Fibroblast of peridontal ligament (primary cell): ENCODE data around the gene SPOCK2.
"Not testable (repeated sequence)": the region's sequence is repeated elsewhere in the genome, so short reads cannot be mapped to it uniquely, and the experiment has no call there.

Experiments used
- DNase-seq: peaks from one replicate; pipeline ENCODE4 v3.0.0-alpha.2; 2010; ENCODE audit errors: extremely low read depth

SPOCK2 gene

DNA sequence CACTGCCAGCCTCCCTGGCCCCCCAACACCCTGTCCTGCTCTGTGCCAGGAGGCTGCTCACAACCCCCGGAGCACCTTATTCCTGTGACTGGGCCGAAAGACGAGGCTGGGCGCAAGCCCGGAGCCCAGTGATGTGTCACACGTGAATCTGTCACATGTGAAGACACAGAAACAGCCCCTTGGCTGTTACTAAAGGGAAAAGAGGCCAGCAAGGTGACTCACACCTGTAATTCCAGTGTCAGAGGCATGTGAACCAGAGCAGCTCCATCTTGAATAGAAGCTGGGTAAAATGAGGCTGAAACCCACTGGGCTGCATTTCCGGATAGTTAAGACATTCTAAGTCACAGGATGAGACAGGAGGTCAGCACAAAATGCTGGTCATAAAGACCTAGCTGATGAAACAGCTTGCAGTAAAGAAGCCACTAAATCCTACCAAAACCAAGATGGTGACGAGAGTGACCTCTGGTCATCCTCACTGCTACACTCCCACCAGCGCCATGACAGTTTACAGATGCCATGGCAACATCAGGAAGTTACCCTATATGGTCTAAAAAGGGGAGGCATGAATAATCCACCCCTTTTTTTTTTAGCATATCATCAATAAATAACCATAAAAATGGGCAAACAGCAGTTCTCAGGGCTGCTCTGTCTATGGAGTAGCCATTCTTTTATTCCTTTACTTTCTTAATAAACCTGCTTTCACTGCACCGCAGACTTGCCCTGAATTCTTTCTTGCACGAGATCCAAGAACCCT lies 55.8 kb downstream of the SPOCK2 start:
- not testable (repeated sequence) for DNase-seq

DNA sequence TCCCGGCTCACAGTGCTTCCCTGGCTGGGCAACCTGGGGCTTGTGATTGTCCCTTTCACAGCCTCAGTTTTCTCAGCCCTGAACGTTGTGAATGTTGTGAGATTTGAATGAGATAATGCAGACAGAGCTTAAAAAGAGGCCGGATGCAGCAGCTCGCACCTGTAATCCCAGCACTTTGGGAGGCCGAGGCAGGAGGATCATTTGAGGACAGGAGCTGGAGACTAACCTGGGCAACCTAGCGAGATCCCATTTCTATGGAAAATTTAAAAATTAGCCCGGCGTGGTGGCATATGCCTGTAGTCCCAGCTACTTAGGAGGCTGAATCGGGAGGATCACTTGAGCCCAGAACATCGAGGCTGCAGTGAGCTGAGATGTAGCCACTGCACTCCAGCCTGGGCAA lies 56.6 kb downstream of the SPOCK2 start:
- no peak for DNase-seq

DNA sequence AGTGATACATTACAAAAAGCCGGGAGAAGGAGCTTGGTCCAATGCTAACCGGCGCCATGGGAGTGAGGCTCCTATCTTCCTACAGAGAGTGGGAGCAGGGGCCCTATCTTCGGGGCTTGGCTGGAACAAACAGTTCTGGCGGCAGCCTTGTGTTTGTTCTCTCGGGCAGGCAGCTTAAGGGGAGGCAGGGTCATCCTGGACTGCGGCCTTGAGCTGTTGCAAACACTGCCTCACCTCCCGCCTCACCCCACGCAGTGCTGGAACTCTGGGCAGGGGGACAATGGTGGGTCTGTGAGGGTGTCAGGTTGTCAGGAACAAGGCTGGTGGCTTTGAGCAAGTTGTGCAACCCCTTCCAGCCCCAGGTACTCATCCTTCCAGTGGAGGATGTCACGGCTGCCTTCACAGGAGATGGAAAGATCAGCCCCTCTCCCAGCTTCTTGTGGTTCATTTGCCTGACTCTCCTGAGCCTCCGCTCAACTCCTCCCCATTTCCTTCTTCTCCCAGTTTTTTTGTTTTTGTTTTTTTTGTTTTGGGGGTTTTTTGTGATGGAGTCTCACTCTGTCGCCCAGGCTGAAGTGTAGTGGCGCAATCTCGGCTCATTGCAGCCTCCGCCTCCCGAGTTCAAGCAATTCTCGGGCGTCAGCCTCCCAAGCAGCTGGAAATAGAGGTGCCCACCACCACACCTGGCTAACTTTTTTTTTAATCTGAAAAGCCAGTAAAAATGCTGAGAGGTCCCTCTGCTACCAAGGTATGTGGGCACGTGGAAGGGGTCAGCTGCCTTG lies 57.4 kb downstream of the SPOCK2 start:
- no peak for DNase-seq

DNA sequence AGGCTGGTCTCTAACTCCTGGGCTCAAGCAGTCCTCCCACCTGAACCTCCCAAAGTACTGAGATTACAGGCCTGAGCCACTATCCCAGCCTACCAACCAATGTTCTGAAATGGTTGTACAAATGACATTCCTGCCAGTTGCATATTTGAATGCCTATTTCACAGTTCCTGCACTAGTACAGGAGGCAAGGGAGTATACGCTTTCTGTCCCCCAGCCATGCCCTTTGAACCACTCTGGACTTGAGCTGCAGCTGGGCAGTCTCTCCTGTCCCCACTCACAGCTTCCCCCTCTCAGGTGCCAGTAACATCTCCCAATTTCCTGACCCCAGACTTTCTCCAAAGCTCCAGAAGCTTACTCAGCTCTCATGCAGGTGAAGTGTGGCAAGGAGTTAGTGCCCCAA lies 58.9 kb downstream of the SPOCK2 start:
- DNase-seq = no peak

DNA sequence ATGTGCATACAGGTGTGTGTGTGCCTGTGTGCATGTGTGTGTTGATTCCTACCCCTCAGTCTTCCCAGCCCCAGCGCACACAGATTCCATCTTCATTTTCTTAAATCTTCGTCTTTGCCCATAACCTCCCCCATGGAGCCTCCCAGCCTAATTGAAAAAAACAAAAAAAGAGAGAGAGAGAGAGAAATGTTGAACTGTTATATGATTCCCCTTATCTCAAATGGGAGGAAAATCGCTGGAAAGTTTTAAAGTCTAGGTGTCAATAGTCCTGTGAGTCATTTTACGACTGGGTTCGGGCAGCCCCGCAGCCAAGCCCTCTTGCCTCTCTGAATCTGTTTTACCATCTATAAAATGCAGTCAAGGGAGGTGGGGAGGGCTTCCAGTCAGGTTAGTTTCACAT lies 60.9 kb downstream of the SPOCK2 start:
- DNase-seq = no peak

DNA sequence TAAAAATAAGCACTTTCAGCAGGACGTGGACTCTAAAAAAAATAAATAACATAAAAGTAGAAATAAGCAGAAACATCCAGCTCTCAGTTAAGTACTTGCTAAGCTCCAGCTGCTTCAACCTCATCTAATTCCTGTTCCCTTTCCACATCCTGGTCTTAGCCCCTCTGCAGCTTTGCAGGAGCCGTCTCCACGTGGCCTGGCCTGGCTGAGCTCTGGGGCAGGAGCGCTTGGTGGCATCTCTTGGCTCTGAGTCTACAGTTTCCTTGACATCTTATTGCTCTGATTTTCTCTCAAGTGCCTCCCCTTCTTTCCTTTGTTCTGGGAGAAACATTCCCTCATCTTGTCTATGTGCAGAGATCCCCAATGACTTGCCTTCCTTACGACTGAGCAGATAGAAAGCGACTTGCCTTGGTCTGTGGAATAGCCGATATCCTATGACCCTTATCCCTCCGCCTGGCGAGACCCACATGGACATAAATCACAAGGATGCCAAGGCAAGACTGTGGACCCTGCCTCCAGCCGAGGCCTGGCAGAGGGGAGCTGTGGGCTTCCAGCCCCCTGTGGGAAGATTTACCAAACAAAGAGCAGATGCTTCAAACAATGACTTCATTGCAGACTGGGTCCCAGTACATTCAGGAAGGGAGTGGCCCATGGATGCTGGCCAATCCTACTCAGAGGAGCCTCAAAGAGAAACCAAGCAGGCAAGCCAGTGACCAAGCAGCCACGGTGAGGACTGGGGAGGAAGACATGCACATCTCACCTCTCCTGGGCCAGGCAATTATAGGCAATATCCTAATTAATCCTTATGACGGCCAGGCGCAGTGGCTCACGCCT lies 61.9 kb downstream of the SPOCK2 start:
- DNase-seq = peak; percentile 59

DNA sequence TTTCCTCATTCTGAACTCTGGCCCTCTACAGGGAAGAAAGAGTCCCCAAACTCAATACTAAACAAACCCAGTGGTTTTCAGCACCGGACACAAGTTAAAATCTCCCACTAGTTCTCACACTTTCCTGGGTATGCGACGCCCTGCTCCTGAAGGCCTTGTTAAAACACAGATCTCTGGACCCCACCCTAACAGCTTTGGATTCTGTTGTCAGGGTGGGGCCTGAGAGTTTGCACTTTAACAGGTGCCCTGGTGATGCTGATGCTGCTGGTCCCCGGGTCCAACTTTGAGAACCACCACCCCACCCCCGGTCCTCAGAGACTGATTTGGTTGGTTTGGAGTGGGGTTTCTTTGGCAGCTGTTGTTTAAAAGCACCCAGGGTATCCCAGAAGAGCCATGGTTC lies 62.5 kb downstream of the SPOCK2 start:
- DNase-seq = no peak

DNA sequence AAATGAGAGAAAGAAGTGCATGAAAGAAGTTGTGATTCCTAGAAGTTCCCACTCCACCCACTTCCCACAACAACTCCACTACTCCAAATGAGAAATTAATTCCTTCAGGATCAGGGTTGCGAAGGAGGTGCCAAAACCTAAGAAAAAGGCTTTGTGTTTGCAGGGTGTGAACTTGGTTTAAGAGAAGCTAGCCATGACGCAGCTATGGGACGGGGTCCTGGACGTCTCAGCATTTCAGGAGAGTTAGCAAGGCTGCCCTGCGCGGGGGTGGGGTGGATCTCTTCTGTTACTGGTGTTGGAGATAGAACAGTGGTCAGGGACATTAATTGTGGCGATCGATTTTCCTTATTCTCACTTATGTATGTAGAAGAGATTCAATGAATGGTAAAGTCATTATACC lies 63.0 kb downstream of the SPOCK2 start:
- no peak for DNase-seq

DNA sequence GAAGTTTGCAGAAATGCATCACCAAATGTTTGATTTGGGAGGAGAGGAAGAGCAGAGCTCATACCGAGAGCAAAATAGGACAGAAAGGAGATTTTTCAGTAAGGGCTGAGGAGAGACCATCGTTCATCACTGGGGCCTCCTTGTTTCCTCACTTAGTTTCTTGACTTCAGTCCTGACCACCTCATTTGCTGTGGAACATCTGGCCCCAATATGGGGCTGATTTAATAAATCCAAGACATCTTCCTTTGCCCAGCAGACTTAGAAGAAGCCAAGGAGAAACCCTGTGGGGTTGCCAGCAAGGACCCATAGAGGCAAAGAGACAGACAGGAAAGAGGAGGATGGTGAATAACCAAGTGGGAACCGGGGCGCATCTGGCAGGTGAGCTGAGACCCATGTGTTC lies 63.8 kb downstream of the SPOCK2 start:
- DNase-seq = no peak

DNA sequence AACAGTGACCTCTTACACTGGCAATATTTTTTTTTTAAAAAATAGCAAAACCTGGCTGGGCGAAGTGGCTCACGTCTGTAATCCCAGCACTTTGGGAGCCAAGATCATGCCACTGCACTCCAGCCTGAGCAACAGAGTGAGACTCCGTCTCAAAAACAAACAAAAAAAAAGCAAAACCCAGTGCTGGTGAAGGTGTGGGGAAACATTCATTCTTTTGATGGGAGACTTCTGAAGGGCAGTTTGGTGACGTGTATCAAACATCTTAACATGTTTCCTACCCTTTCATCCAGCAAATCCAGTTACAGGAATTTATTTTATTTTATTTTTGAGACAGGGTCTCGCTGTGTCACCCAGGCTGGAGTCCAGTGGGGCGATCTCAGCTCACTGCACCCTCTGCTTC lies 66.1 kb downstream of the SPOCK2 start:
- no peak for DNase-seq

DNA sequence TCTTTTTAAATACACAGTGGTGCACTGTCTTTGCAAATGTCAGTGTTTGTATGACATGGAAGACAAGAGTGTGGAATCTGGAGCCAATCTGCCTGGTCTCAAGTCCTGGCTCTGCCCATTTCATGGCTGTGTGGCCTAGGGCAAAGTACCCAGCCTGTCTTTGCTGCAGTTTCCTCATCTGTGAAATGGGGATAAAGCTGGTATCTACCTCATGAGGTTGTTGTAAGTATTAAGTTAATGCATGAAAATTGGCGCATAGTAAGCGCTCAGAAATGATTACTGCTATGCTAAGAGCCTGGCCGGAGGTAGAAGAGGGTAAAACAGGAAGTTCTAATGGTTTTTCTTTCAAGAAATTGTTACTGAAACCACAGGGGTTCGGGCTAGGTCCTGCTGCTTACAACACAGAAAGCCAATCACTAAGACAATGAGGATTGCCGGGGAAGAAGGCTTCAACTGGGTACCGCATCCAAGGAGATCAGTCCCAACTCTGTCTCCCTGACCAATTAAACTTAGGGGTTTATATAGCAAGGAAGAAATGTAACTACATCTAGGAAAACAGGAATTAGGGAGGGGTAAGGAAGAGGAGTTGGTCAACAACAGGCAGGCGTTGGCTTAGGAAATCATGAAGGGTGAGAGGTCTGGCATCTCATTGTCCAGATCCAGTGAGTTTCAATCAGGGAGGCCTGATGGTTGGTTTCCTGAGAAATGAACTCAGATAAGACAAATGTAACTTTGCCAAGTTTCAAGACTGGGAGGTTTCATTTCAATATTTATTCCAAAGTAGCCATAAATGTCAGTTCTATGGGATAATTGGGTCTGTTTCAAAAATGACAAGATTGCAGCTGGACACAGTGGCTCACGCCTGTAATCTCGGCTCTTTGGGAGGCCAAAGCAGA lies 67.2 kb downstream of the SPOCK2 start:
- no peak for DNase-seq

DNA sequence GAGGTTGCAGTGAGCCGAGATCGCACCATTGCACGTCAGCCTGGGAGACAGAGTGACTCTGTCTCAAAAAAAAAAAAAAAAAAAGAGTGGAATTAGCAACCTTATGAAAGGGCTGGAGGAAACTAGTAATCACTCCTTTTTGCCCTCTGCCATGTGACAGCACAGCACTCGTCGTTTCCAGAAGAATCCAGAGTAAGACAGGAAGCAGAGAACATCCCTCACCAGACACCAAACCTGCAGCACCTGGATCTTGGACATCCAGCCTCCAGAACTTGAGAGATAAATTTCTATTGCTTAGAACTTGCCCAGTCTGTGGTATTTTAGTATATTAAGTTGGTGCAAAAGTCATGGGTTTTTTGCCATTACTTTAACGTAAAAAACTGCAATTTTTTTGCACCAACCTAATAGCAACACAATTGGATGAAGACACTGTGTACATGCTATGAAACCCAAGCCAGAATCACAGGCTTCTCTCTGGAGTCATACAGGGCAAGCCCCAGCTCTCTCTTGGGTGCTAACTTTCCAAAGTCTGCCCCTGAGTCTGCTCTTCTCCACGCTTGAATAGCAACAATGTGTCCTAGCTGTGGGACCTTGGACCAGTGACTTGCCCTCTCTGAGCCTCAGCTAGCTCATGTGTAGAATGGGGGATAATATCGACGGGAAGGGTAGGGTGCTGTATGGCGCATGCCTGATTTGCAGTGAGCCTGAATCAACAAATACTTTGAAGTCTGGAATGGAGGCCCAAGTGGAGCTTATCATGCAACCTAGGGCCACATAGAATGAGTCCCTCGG lies 69.1 kb downstream of the SPOCK2 start:
- no peak for DNase-seq

DNA sequence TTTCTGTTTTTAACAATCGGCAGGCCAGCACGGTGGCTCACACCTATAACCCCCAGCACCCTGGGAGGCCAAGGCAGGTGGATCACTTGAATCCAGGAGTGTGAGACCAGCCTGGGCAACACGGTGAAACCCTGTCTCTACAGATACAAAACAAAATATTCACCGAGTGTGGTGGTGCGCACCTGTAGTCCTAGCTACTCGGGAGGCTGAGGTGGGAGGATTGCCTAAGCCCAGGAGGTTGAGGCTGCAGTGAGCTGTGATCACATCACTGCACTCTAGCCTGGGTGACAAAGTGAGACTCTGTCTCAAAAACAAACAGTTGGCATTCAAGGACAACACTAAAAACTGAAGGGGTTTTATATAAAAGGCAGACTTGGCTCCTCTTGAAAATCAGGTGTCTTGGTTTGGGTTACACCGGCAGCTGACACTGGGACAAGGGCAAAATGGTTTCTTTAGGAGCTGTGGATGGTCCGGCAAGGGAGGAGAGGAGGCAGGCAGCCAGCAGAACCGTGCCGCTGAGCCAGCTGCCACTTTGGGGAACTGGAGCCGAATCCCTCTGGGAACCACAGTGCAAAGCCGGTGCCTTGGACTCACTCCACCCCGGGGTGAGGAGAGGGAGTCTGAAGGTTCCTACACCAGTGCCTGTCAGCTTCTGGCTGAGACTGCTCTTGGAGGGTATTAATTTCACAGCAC lies 71.6 kb downstream of the SPOCK2 start:
- DNase-seq = no peak

DNA sequence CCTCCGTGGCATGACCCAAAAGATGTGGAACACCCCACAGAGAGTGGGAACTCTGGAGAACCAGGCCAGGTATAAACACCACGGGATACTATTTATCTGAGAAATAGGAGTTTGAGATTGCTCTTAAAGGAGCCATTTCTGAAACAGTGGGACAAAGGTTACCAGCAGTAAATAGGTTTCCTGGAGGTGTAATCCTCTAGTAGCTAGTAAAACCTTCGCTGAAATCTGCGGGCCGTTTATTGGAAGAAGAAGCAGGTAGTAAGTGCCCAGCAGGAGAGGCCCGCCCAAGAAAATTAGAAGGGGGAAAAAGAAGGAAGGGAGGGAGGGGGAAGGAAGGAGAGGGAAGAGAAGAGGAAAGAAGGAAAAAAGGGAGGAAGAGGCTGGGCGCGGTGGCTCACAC lies 72.5 kb downstream of the SPOCK2 start:
- DNase-seq = no peak

DNA sequence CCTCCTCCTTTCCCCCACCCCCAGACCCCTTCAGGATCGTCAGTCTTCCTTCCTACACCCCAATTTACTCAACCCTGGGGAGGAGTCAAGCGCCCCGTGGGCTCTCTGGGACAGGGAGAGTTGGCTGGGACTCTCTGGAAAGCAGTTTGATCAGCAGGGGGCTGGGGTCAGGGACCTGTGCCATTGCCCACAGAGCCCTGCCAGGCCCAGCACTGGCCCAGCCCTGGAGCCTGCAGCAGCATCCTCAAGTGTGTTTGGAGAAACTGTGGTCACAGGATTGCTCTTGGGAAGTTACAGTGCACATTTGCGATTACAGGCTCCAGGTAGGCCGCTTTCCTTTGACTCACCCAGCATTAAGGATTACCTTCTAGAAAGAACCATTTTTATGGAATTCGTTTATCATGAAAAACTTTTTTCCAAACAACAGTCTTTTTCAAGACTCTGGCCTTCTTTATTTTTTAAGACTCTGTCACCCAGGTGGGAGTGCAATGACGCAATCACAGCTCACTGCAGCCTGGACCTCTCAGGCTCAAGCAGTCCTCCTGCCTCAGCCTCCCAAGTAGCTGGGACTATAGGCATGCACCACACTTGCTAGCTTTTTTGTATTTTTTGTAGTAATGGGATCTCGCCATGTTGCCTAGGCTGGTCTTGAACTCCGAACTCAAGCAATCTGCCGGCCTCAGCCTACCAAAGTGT lies 73.4 kb downstream of the SPOCK2 start:
- DNase-seq = no peak

DNA sequence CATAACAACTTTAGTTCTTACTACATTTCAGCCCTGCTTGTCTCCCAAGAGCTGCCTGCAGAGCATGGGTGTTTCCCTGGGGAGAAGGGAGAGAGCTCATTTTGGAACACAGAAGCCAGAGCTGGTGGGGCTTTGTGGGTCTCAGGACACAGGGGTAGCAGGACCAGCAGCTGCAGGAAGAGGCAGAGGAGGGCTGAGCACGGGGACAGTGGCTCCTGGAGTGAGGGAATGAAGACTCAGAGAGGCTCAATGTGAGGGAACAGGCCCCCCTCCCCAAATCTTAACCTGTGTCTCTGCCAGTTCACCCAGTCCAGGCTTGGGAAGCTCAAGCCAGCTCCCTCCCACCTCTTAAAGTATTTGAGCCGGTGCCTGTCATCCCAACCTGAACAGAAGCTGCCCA lies 74.2 kb downstream of the SPOCK2 start:
- no peak for DNase-seq

DNA sequence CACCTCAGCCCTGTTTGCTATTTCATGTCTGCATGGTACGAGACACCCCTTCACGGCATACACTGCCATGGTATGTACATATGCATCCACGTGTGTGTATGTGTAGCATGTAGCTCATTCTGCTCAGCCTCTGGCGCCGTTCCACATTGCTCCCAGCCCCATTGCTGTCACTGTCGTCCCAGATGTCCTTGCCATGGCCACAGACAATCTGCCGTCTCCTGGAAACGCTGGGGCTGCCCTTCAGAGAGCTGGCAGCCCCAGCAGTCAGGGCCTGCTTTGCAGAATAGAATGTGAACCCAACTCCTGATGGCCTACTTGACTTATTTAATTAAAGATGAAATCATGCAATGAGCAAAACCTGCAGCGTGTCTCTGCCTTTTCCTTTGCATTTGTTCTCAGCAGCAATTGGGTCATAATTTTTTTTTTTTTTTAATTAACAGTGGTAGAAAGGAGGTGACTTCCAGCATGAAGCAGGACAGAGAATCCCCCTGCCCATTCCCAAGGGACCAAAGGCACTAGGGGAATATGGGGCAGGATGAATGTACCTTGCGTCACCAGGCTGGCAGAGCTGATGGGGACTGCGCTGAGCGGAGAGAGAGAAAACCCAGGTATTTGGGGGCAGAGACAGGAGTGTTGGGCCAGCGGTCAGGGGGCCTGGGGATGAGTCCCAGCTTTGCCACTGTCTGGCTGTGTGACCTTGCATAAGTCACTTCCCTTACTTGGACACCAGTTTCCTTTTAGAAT lies 75.0 kb downstream of the SPOCK2 start:
- no peak for DNase-seq

DNA sequence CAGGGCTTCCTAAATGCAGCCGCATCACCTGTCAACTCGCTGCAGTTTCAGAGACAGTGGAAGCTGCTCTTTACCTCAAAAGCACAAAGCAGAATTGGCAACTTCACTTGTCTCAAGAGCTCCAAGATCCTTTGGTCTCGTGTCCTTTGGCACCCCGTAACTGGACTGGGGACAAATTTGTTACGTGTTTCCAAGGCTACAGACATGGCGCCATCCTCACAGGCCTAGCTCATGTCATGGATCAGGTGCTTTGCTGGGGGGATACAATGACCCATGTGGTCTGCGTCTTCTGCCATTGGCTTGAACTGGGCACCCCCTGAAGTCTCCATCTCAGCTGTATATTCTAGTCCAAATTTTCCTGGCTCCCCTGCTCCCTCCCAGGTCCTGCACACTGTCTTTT lies 75.6 kb downstream of the SPOCK2 start:
- DNase-seq = no peak
